ENCODE measurements around the gene AIF1. TPM values are rescaled to one million over a fixed set of nuclear protein-coding genes. Genes with fewer than 3 reads are reported as not detected.

AIF1 gene
- total and polyA plus RNA-seq, 2 donors from 2014 or later: 44.1 to 121 TPM

GRCh38 chr6:31640612-31641011, 25.6 kb downstream of the AIF1 start:
- Histone ChIP-seq H3K4me1 (ENCODE audit: control insufficient read depth in 2 of 3, insufficient read depth in 2 of 3, low read depth in 1 of 3, low read length in 3 of 3) (no peaks in the 10 kb centered on the region), H3K9ac (ENCODE audit: low read length in 3 of 3) (no peak overlapping the region), H3K27me3 (ENCODE audit: control insufficient read depth, insufficient read depth, low read length) (no peaks in the 10 kb centered on the region), H3K4me3 (ENCODE audit: low read length in 3 of 3) (no peak overlapping the region), H3K36me3 (ENCODE audit: control insufficient read depth in 2 of 3, insufficient read depth in 3 of 3, low read length in 3 of 3) (peaks cover 4 to 84% (median 55%) of the 10 kb centered on the region in 3 donors), H3K27ac (ENCODE audit: low read depth in 2 of 2, low read length in 2 of 2) (no peak overlapping the region), H3K9me3 (ENCODE audit: control insufficient read depth in 2 of 3, insufficient read depth in 1 of 3, low read length in 3 of 3) (no peaks in the 10 kb centered on the region)
- DNase-seq (no peak), FAIRE-seq (no peak)
- TF ChIP-seq, protein P1, sequence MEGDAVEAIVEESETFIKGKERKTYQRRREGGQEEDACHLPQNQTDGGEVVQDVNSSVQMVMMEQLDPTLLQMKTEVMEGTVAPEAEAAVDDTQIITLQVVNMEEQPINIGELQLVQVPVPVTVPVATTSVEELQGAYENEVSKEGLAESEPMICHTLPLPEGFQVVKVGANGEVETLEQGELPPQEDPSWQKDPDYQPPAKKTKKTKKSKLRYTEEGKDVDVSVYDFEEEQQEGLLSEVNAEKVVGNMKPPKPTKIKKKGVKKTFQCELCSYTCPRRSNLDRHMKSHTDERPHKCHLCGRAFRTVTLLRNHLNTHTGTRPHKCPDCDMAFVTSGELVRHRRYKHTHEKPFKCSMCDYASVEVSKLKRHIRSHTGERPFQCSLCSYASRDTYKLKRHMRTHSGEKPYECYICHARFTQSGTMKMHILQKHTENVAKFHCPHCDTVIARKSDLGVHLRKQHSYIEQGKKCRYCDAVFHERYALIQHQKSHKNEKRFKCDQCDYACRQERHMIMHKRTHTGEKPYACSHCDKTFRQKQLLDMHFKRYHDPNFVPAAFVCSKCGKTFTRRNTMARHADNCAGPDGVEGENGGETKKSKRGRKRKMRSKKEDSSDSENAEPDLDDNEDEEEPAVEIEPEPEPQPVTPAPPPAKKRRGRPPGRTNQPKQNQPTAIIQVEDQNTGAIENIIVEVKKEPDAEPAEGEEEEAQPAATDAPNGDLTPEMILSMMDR (IDR thresholded peaks at IDR 0.05; ENCODE audit: borderline replicate concordance, extremely low read depth, insufficient read depth): no peak
- intact Hi-C loops (cut with DNase I): no loop called here

DNA sequence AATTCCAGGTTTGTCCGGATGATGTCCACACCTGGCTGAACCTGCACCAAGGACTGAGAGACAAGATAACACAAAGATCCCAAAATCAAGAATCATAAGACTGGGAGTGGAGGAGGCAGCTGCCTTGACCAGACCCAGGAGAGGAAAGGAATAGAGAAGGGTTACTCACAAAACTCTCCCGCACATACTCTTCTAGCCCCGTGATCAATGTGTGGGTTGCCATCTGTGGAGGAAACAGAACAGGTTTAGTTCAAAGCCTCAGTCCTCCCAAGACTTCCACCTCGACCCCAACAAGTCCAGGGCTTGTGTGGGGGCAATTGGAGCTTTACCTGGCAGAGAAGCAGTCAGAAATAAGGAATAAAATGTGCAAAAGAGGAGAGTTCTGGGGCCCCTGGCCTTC, 26.3 kb downstream of the AIF1 start:
- DNase-seq: no peak
- no peak for FAIRE-seq
- intact Hi-C loops (cut with DNase I): no loop called here
- Histone ChIP-seq H3K9me3 (ENCODE audit: control insufficient read depth in 2 of 3, insufficient read depth in 1 of 3, low read length in 3 of 3) (no peaks in the 10 kb centered on the region), H3K4me1 (ENCODE audit: control insufficient read depth in 2 of 3, insufficient read depth in 2 of 3, low read depth in 1 of 3, low read length in 3 of 3) (no peaks in the 10 kb centered on the region), H3K4me3 (ENCODE audit: low read length in 3 of 3) (no peak overlapping the region), H3K36me3 (ENCODE audit: control insufficient read depth in 2 of 3, insufficient read depth in 3 of 3, low read length in 3 of 3) (peaks cover 4 to 82% (median 54%) of the 10 kb centered on the region in 3 donors), H3K27me3 (ENCODE audit: control insufficient read depth, insufficient read depth, low read length) (no peaks in the 10 kb centered on the region), H3K9ac (ENCODE audit: low read length in 3 of 3) (no peak overlapping the region), H3K27ac (ENCODE audit: low read depth in 2 of 2, low read length in 2 of 2) (no peak overlapping the region)
- TF ChIP-seq, protein P1 (IDR thresholded peaks at IDR 0.05; ENCODE audit: borderline replicate concordance, extremely low read depth, insufficient read depth): no peak

GRCh38 chr6:31642798-31643570, 27.9 kb downstream of the AIF1 start:
- DNase-seq: no peak
- no peak overlapping the region for H3K27ac ChIP-seq (ENCODE audit: low read depth in 2 of 2, low read length in 2 of 2)
- no peaks in the 10 kb centered on the region for H3K27me3 ChIP-seq (ENCODE audit: control insufficient read depth, insufficient read depth, low read length)
- TF ChIP-seq, protein P1 (IDR thresholded peaks at IDR 0.05; ENCODE audit: borderline replicate concordance, extremely low read depth, insufficient read depth): no peak
- FAIRE-seq: no peak
- intact Hi-C loops (cut with DNase I): no loop called here
- no peaks in the 10 kb centered on the region for H3K9me3 ChIP-seq (ENCODE audit: control insufficient read depth in 2 of 3, insufficient read depth in 1 of 3, low read length in 3 of 3)
- H3K36me3 ChIP-seq (ENCODE audit: control insufficient read depth in 2 of 3, insufficient read depth in 3 of 3, low read length in 3 of 3): peaks cover 7 to 80% (median 54%) of the 10 kb centered on the region in 3 donors
- no peak overlapping the region for H3K9ac ChIP-seq (ENCODE audit: low read length in 3 of 3)
- no peak overlapping the region for H3K4me3 ChIP-seq (ENCODE audit: low read length in 3 of 3)
- H3K4me1 ChIP-seq (ENCODE audit: control insufficient read depth in 2 of 3, insufficient read depth in 2 of 3, low read depth in 1 of 3, low read length in 3 of 3): no peaks in the 10 kb centered on the region

Measured in kidney (tissue), 14 donors.